Activated CD4-positive, alpha-beta memory T cell treated with anti-CD3 and anti-CD28 coated beads for 36 hours (primary cell): ENCODE data around the gene PNPLA2. TPM values are rescaled to one million over a fixed set of nuclear protein-coding genes. Genes with fewer than 3 reads are reported as not detected.

Experiments
- CTCF ChIA-PET: fragments of 350-600 bp; sonication (Branson Sonifier 250); formaldehyde crosslinking; loops from one replicate; lab custom pipeline; 2021; ENCODE audit warnings: antibody characterized with exemption, inconsistent platforms; lab: Charles Lee
- POLR2A ChIA-PET: fragments of 350-600 bp; sonication (Branson Sonifier 250); formaldehyde crosslinking; loops from one replicate; lab custom pipeline; 2021; ENCODE audit warnings: antibody characterized with exemption; lab: Charles Lee
- DNase-seq: peaks from one replicate; pipeline ENCODE4 v3.0.0-alpha.2; 2020
- H3K27ac Mint-ChIP-seq: one replicate; pipeline ENCODE4 v1.8.0; 2021; ENCODE audit warnings: mixed read lengths
- H3K27me3 Mint-ChIP-seq: one replicate; pipeline ENCODE4 v1.8.0; 2021; ENCODE audit warnings: mixed read lengths
- H3K36me3 Mint-ChIP-seq: one replicate; pipeline ENCODE4 v1.8.0; 2021; ENCODE audit warnings: mixed read lengths
- H3K4me1 Mint-ChIP-seq: one replicate; pipeline ENCODE4 v1.8.0; 2021; ENCODE audit warnings: low read depth, mixed read lengths
- H3K4me3 Mint-ChIP-seq: one replicate; pipeline ENCODE4 v1.8.0; 2021; ENCODE audit warnings: mild to moderate bottlenecking, mixed read lengths
- H3K9me3 Mint-ChIP-seq: one replicate; pipeline ENCODE4 v1.8.0; 2021; ENCODE audit warnings: mixed read lengths
- intact Hi-C: fragments of 100-400 bp; cut with micrococcal nuclease; formaldehyde crosslinking; loops from one replicate; pipeline ENCODE4 v1.15.1; 2023
- total RNA-seq, 2 experiments: library from RNA; stranded (reverse); gene quantifications; one replicate each; pipeline ENCODE4 v1.2.3, GENCODE V29; 2021

Gene PNPLA2
- total RNA-seq, 2 experiments from 2014 or later, result 33.2 to 35.0 TPM

- H3K9me3 Mint-ChIP-seq, result no peaks in the 10 kb centered on the region
- H3K36me3 Mint-ChIP-seq, result no peaks in the 10 kb centered on the region
- POLR2A ChIA-PET, result no interaction called here
- no peak for DNase-seq
- CTCF ChIA-PET, result no interaction called here
- H3K27me3 Mint-ChIP-seq, result no peaks in the 10 kb centered on the region
- no peaks in the 10 kb centered on the region for H3K4me1 Mint-ChIP-seq
- intact Hi-C loops, result no loop called here
- H3K27ac Mint-ChIP-seq, result no peak overlapping the region
- H3K4me3 Mint-ChIP-seq, result no peak overlapping the region
Measured at GRCh38 chr11:862081-862661, 43.5 kb downstream of the PNPLA2 start.

- Mint-ChIP-seq H3K27ac (no peak overlapping the region), H3K4me1 (no peaks in the 10 kb centered on the region), H3K27me3 (no peaks in the 10 kb centered on the region), H3K4me3 (no peak overlapping the region), H3K9me3 (no peaks in the 10 kb centered on the region), H3K36me3 (no peaks in the 10 kb centered on the region)
- intact Hi-C loops, result no loop called here
- CTCF ChIA-PET, result interaction anchor here (1.2 kb wide), 1 partner anchor 14 kb away, joined by 3 read pairs; no protein-coding TSS in a partner anchor
- no peak for DNase-seq
- POLR2A ChIA-PET, result no interaction called here
Measured at GRCh38 chr11:862696-863022, 43.9 kb downstream of the PNPLA2 start.

DNA sequence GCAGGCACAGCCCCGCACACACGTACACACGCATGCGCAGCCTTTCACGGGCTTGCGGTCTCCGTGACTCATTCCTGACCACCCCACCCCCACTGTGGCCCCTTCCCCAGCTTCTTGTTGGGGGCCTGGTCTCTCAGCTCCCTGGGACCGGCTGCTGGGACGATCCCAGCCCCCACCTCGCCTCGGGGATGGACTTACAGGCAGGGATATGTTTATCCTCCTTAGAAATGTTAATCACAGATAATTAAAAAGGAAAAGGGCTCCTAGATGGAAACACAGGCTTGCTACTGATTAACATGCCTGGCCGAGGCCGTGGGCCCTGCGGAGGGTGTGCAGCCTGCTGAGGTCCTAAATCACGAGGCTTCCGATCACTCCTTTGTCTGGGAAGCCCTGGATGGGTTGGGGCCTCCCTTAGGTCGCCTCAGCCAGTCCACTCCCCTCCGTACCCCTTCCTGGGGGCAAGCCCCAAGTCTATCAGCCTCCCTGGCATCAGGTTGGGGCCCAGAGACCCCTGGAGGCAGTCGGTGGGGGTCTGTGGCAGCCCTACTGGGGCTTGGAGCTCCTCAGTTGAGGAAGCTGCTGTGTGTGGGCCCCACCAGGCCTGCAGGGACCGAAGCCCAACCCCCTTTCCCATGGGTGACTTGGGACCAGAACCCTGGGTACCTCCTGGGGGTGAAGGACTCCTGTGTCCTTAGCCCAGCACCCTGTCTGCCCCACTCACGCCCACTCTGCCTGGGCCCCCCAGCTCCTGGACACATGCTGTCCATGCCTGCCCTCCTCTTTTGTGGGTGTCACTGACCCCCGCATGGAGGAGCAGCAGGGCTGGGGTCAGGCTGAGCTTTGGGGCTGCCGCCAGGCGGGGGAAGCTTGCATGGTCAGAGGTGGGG lies 44.6 kb downstream of the PNPLA2 start:
- ChIA-PET POLR2A (no interaction called here), CTCF (interaction anchor here (1.2 kb wide), 1 partner anchor 15 kb away, joined by 3 read pairs; no protein-coding TSS in a partner anchor)
- Mint-ChIP-seq H3K9me3 (no peaks in the 10 kb centered on the region), H3K27ac (no peak overlapping the region), H3K4me3 (no peak overlapping the region), H3K27me3 (no peaks in the 10 kb centered on the region), H3K4me1 (no peaks in the 10 kb centered on the region), H3K36me3 (no peaks in the 10 kb centered on the region)
- no peak for DNase-seq
- intact Hi-C loops, result no loop called here

DNA sequence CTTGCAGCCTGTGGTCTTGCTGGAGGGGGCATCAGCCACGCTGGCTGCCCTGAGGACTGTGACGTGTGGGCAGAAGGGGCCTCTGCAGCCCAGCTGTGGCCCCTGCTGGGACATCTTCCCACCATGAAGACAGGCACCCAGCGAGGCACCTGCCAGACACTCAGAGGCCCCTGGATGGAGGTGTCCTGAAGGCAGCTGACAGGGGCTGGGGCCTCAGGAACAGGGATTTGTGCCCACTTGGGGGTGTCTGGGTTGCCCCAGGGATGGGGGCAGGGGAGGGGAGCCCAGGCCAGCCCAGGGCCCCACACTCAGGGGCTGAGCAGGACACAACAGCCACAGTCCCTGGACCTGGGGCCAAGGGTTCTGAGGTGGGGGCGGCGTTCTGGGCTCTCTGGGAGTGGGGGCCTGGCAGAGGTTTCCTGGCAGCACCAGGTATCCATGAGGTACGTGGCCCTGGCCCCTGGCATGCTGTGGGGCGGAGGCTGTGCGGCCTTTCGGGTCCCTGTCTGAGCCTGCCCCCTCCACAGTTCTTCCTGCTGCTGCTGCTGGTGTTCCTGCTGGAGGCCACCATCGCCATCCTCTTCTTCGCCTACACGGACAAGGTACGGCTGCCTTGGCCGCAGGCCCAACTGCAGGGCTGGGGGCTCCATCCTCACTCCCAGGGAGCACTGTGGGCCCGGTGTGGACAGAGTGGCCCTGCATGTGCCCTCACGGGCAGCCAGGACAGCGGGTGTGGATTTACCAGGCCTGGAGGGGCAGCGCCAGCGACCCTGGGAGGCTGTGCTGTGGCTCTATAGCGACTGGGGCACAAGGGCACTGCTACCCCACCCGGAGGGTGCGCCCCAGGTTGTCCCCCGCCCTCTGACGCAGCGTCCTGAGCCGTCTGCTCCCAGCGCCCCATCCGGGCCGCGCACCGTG lies 45.5 kb downstream of the PNPLA2 start:
- H3K36me3 Mint-ChIP-seq, result no peaks in the 10 kb centered on the region
- no peak overlapping the region for H3K4me3 Mint-ChIP-seq
- H3K27me3 Mint-ChIP-seq, result no peaks in the 10 kb centered on the region
- no peaks in the 10 kb centered on the region for H3K9me3 Mint-ChIP-seq
- ChIA-PET CTCF (no interaction called here), POLR2A (no interaction called here)
- H3K27ac Mint-ChIP-seq, result no peak overlapping the region
- H3K4me1 Mint-ChIP-seq, result no peaks in the 10 kb centered on the region
- intact Hi-C loops, result no loop called here
- no peak for DNase-seq

- POLR2A ChIA-PET, result no interaction called here
- Mint-ChIP-seq H3K4me1 (no peaks in the 10 kb centered on the region), H3K27me3 (no peaks in the 10 kb centered on the region), H3K27ac (no peak overlapping the region), H3K36me3 (no peaks in the 10 kb centered on the region), H3K4me3 (no peak overlapping the region), H3K9me3 (no peaks in the 10 kb centered on the region)
- CTCF ChIA-PET, result no interaction called here
- intact Hi-C loops, result no loop called here
- no peak for DNase-seq
Measured at GRCh38 chr11:864898-865297, 46.2 kb downstream of the PNPLA2 start.

- ChIA-PET CTCF (no interaction called here), POLR2A (interaction anchor here (0.6 to 1.0 kb wide), 2 partner anchors 23 to 85 kb away, joined by 3 read pairs; partner anchors contain the start of genes POLR2L and TSPAN4)
- Mint-ChIP-seq H3K4me3 (no peak overlapping the region), H3K27me3 (no peaks in the 10 kb centered on the region), H3K36me3 (no peaks in the 10 kb centered on the region), H3K4me1 (no peaks in the 10 kb centered on the region), H3K27ac (no peak overlapping the region), H3K9me3 (no peaks in the 10 kb centered on the region)
- intact Hi-C loops, result no loop called here
- no peak for DNase-seq
Measured at GRCh38 chr11:865462-866430, 47.0 kb downstream of the PNPLA2 start.

- POLR2A ChIA-PET, result interaction anchor here (0.6 to 1.0 kb wide), 2 partner anchors 24 to 85 kb away, joined by 3 read pairs; partner anchors contain the start of genes POLR2L and TSPAN4
Measured at GRCh38 chr11:866481-866880, 47.8 kb downstream of the PNPLA2 start.

DNA sequence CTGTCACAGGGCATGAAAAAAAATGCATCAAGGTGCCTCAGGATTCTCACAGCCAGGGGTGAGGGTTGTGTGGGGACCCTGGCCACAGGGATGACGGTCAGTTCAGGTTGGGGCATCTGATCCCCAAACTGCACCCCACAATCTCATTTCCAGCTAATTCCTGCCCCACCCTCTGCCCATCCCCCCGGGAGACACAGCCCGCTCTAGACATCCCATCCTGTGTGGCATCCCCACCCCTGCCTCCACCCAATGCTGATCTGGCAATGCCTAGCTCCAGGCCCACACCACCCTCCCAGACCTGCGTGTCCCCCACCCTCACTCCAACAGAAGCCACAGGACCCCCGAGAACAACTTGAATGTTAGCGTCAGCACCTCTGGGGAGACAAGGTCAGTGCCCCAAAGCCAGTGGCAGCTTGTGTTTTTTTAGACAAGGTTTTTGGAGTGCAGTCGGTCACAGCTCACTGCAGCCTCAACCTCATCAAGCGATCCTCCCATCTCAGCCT lies 49.2 kb downstream of the PNPLA2 start:
- no peak for DNase-seq
- H3K4me1 Mint-ChIP-seq, result no peaks in the 10 kb centered on the region

More at GRCh38 chr11:866481-866880, 47.8 kb downstream of the PNPLA2 start:
- intact Hi-C loops, result no loop called here
- no peak for DNase-seq
- Mint-ChIP-seq H3K27ac (no peak overlapping the region), H3K4me3 (no peak overlapping the region), H3K36me3 (no peaks in the 10 kb centered on the region), H3K27me3 (no peaks in the 10 kb centered on the region), H3K4me1 (no peaks in the 10 kb centered on the region), H3K9me3 (no peaks in the 10 kb centered on the region)
- CTCF ChIA-PET, result no interaction called here

DNA sequence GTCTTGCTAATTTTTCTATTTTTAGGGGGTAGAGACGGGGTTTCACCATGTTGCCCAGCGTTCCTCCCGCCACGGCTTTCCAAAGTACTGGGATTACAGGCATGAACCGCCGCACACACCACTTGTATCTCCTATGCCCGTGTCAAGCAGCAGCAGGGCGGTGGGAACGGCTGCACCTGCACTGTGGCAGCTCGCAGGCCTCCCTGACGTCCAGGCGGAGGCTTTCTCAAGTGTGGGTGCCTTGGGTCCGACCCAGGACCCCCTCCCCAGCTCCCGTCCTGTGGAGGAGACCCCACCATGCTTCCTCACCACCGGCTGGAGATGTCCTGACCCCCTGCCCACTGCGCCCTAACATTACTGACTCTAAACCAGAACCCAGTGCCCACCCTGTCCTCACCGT lies 49.7 kb downstream of the PNPLA2 start:
- no peaks in the 10 kb centered on the region for H3K27me3 Mint-ChIP-seq

More for the DNA sequence above, 49.2 kb downstream of the PNPLA2 start:
- no peak overlapping the region for H3K4me3 Mint-ChIP-seq
- H3K9me3 Mint-ChIP-seq, result no peaks in the 10 kb centered on the region
- POLR2A ChIA-PET, result no interaction called here
- intact Hi-C loops, result no loop called here
- no peaks in the 10 kb centered on the region for H3K36me3 Mint-ChIP-seq
- no peaks in the 10 kb centered on the region for H3K27me3 Mint-ChIP-seq
- no peak overlapping the region for H3K27ac Mint-ChIP-seq
- CTCF ChIA-PET, result no interaction called here

DNA sequence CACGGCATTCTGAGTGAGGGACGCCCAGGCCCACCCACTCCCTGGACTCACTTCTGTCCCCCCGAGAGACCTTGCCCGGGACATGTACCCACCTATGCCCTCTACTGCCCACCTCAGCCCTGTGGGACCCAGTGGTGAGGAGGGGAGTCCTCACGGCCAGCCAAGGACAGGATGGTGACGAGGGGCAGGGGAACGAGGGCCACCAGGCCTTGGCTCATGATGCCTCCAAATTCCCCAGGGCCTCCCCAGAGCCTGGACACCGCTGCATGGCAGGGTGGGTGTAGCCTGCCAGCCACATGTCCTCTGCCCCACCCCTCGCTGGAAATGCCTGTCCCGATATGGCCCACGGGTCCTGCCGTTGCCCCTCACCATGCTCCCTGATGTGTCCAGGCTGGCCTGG lies 50.1 kb downstream of the PNPLA2 start:
- H3K27me3 Mint-ChIP-seq, result no peaks in the 10 kb centered on the region
- POLR2A ChIA-PET, result no interaction called here
- DNase-seq, result no peak
- no peaks in the 10 kb centered on the region for H3K4me1 Mint-ChIP-seq
- intact Hi-C loops, result no loop called here
- H3K27ac Mint-ChIP-seq, result no peak overlapping the region
- no peaks in the 10 kb centered on the region for H3K9me3 Mint-ChIP-seq
- H3K36me3 Mint-ChIP-seq, result no peaks in the 10 kb centered on the region
- CTCF ChIA-PET, result no interaction called here
- H3K4me3 Mint-ChIP-seq, result no peak overlapping the region

More for the DNA sequence above, 49.7 kb downstream of the PNPLA2 start:
- H3K9me3 Mint-ChIP-seq, result no peaks in the 10 kb centered on the region
- no peaks in the 10 kb centered on the region for H3K4me1 Mint-ChIP-seq
- no peak overlapping the region for H3K4me3 Mint-ChIP-seq
- CTCF ChIA-PET, result no interaction called here
- intact Hi-C loops, result no loop called here
- POLR2A ChIA-PET, result no interaction called here
- no peak overlapping the region for H3K27ac Mint-ChIP-seq
- no peaks in the 10 kb centered on the region for H3K36me3 Mint-ChIP-seq
- no peak for DNase-seq
